A673 (cell line): ENCODE measurements around the gene CHD2. TPM values are rescaled to one million over a fixed set of nuclear protein-coding genes. Genes with fewer than 3 reads are reported as not detected.

Experiments used
- BruUV-seq: library from RNA; stranded (reverse); fragments of 400-500 nt; replicated peaks from 2 replicates; lab custom pipeline; 2021; lab: Mats Ljungman, UMichigan
- CTCF ChIA-PET: fragments of 300-600 bp; sonication (Branson Sonifier 250); formaldehyde crosslinking; loops from one replicate; lab custom pipeline; 2022; ENCODE audit warnings: antibody characterized with exemption; lab: Charles Lee
- POLR2A ChIA-PET: fragments of 300-600 bp; sonication (Branson Sonifier 250); formaldehyde crosslinking; loops from one replicate; lab custom pipeline; 2022; ENCODE audit warnings: antibody characterized with exemption; ENCODE audit not compliant: low non-redundant PET; lab: Charles Lee
- DNase-seq: peaks from one replicate; pipeline ENCODE4 v3.0.0-alpha.2; 2015; ENCODE audit warnings: low spot score
- H3K27ac ChIP-seq: fragments of 200-600 bp; sonication (generic); 2 replicates; pipeline ENCODE4 v1.5.1; 2016; ENCODE audit warnings: mixed run types, low read depth, mild to moderate bottlenecking, mixed read lengths, antibody characterized with exemption, low read length; ENCODE audit not compliant: poor library complexity, severe bottlenecking
- H3K27me3 ChIP-seq: fragments of 200-600 bp; sonication (generic); replicated peaks from 2 replicates; pipeline ENCODE4 v1.6.1; 2017; ENCODE audit warnings: mixed run types, low read depth, mild to moderate bottlenecking, mixed read lengths, antibody characterized with exemption, low read length; ENCODE audit not compliant: insufficient read depth, poor library complexity
- H3K36me3 ChIP-seq: fragments of 200-600 bp; sonication (generic); 2 replicates; pipeline ENCODE4 v1.6.1; 2016; ENCODE audit warnings: mixed run types, mild to moderate bottlenecking, mixed read lengths, antibody characterized with exemption, low read length; ENCODE audit not compliant: insufficient read depth, poor library complexity, severe bottlenecking
- H3K4me1 ChIP-seq: fragments of 200-600 bp; sonication (generic); 2 replicates; pipeline ENCODE4 v1.6.1; 2017; ENCODE audit warnings: mixed run types, mild to moderate bottlenecking, mixed read lengths, antibody characterized with exemption, low read length; ENCODE audit not compliant: insufficient read depth, poor library complexity, severe bottlenecking
- H3K4me3 ChIP-seq: fragments of 200-600 bp; sonication (generic); 2 replicates; pipeline ENCODE4 v1.5.1; 2016; ENCODE audit warnings: low read depth, mixed run types, mild to moderate bottlenecking, mixed read lengths, low read length; ENCODE audit not compliant: poor library complexity, severe bottlenecking
- H3K9me3 ChIP-seq: fragments of 200-600 bp; sonication (generic); 2 replicates; pipeline ENCODE4 v1.6.1; 2016; ENCODE audit warnings: mixed run types, low read depth, mild to moderate bottlenecking, mixed read lengths, antibody characterized with exemption, low read length; ENCODE audit not compliant: poor library complexity, severe bottlenecking
- EZH2 ChIP-seq: fragments of 200-600 bp; sonication (generic); IDR thresholded peaks from 2 replicates; pipeline ENCODE4 v1.6.1; 2017; ENCODE audit warnings: borderline replicate concordance, low read depth, mild to moderate bottlenecking, mixed read lengths, antibody characterized with exemption, low read length; ENCODE audit not compliant: poor library complexity, severe bottlenecking
- intact Hi-C: fragments of 100-400 bp; cut with micrococcal nuclease; formaldehyde crosslinking; loops from one replicate; pipeline ENCODE4 v1.10.0; 2022; ENCODE audit not compliant: unreplicated experiment
- total RNA-seq: library from RNA; stranded (reverse); gene quantifications from 2 replicates; pipeline ENCODE4 v1.2.3, GENCODE V29; 2021
- TF ChIP-seq, protein P1 (sequence below): fragments of 300-800, 200-600 bp; sonication (generic); conservative IDR thresholded peaks from 2 replicates; pipeline ENCODE4 v1.5.1; 2017; ENCODE audit warnings: low read depth, mild to moderate bottlenecking, antibody characterized with exemption, low read length, moderate library complexity, mixed read lengths

The CHD2 gene
- total RNA-seq, 1 experiment from 2014 or later = 75.7 TPM

- no peaks in the 10 kb centered on the region for H3K4me1 ChIP-seq
- H3K27me3 ChIP-seq = no peaks in the 10 kb centered on the region
- no peak for TF ChIP-seq EZH2
- TF ChIP-seq, protein P1, sequence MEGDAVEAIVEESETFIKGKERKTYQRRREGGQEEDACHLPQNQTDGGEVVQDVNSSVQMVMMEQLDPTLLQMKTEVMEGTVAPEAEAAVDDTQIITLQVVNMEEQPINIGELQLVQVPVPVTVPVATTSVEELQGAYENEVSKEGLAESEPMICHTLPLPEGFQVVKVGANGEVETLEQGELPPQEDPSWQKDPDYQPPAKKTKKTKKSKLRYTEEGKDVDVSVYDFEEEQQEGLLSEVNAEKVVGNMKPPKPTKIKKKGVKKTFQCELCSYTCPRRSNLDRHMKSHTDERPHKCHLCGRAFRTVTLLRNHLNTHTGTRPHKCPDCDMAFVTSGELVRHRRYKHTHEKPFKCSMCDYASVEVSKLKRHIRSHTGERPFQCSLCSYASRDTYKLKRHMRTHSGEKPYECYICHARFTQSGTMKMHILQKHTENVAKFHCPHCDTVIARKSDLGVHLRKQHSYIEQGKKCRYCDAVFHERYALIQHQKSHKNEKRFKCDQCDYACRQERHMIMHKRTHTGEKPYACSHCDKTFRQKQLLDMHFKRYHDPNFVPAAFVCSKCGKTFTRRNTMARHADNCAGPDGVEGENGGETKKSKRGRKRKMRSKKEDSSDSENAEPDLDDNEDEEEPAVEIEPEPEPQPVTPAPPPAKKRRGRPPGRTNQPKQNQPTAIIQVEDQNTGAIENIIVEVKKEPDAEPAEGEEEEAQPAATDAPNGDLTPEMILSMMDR = no peak
- no TSS peak for BruUV-seq
- no peak for DNase-seq
- H3K9me3 ChIP-seq = peaks cover 6% of the 10 kb centered on the region
- no peak overlapping the region for H3K27ac ChIP-seq
- ChIA-PET POLR2A (no interaction called here), CTCF (no interaction called here)
- H3K4me3 ChIP-seq = no peak overlapping the region
- H3K36me3 ChIP-seq = no peaks in the 10 kb centered on the region
- intact Hi-C loops = no loop called here
These were observed 142.7 kb downstream of the CHD2 start for GRCh38 chr15:93042691-93043378.

- no peak for TF ChIP-seq EZH2
- TF ChIP-seq, protein P1 = no peak
- no peak for DNase-seq
- peaks cover under 1% of the 10 kb centered on the region for H3K4me1 ChIP-seq
- intact Hi-C loops = no loop called here
- no peak overlapping the region for H3K27ac ChIP-seq
- no TSS peak for BruUV-seq
- CTCF ChIA-PET = no interaction called here
- H3K9me3 ChIP-seq = peaks cover 6% of the 10 kb centered on the region
- H3K27me3 ChIP-seq = no peaks in the 10 kb centered on the region
- no peak overlapping the region for H3K4me3 ChIP-seq
- no peaks in the 10 kb centered on the region for H3K36me3 ChIP-seq
- POLR2A ChIA-PET = no interaction called here
These were observed 143.6 kb downstream of the CHD2 start for GRCh38 chr15:93043621-93044300.

GRCh38 chr15:93044301-93045190 is 144.4 kb downstream of the CHD2 start:
- Histone ChIP-seq H3K4me1 (peaks cover 4% of the 10 kb centered on the region), H3K9me3 (peaks cover 6% of the 10 kb centered on the region), H3K27ac (no peak overlapping the region), H3K36me3 (no peaks in the 10 kb centered on the region), H3K27me3 (no peaks in the 10 kb centered on the region), H3K4me3 (no peak overlapping the region)
- POLR2A ChIA-PET = no interaction called here
- intact Hi-C loops = no loop called here
- CTCF ChIA-PET = no interaction called here
- TF ChIP-seq, protein P1 = no peak
- no peak for TF ChIP-seq EZH2
- no peak for DNase-seq
- no TSS peak for BruUV-seq
